GM19239 (cell line): Measurements from ENCODE around the gene PI16.
"Not testable (repeated sequence)": the region's sequence is repeated elsewhere in the genome, so short reads cannot be mapped to it uniquely, and the experiment has no call there.

ENCODE experiments used
- DNase-seq: peaks from one replicate; pipeline ENCODE4 v3.0.0; 2011; ENCODE audit warnings: low spot score; ENCODE audit not compliant: insufficient read length
- FAIRE-seq: peaks from 2 replicates; lab custom pipeline; 2011; peaks lifted over from hg19 to GRCh38; lab: Jason Lieb, UNC

Gene PI16

GRCh38 chr6:36927691-36928546, 26.6 kb upstream of the PI16 start:
- DNase-seq = no peak
- no peak for FAIRE-seq

GRCh38 chr6:36928547-36928918, 26.0 kb upstream of the PI16 start:
- no peak for DNase-seq
- no peak for FAIRE-seq

- DNase-seq (no peak), FAIRE-seq (no peak)
Observed at GRCh38 chr6:36929152-36929551, 25.4 kb upstream of the PI16 start.

GRCh38 chr6:36929607-36930006, 24.9 kb upstream of the PI16 start:
- no peak for DNase-seq
- FAIRE-seq = no peak

- no peak for FAIRE-seq
- no peak for DNase-seq
Observed at GRCh38 chr6:36930483-36930882, 24.1 kb upstream of the PI16 start.

GRCh38 chr6:36933102-36933501, 21.4 kb upstream of the PI16 start:
- no peak for FAIRE-seq
- DNase-seq = no peak

GRCh38 chr6:36933519-36933918, 21.0 kb upstream of the PI16 start:
- no peak for FAIRE-seq
- DNase-seq = no peak

- DNase-seq = no peak
- no peak for FAIRE-seq
Observed at GRCh38 chr6:36934901-36935300, 19.6 kb upstream of the PI16 start.

GRCh38 chr6:36936824-36937223, 17.7 kb upstream of the PI16 start:
- DNase-seq (no peak), FAIRE-seq (no peak)

- FAIRE-seq = no peak
- DNase-seq = no peak
Observed at GRCh38 chr6:36937896-36938295, 16.6 kb upstream of the PI16 start.

GRCh38 chr6:36938536-36938935, 16.0 kb upstream of the PI16 start:
- DNase-seq = no peak

GRCh38 chr6:36939005-36939404, 15.5 kb upstream of the PI16 start:
- FAIRE-seq = not testable (repeated sequence)

More at GRCh38 chr6:36938536-36938935, 16.0 kb upstream of the PI16 start:
- FAIRE-seq = no peak

GRCh38 chr6:36940027-36940426, 14.5 kb upstream of the PI16 start:
- FAIRE-seq = no peak

More at GRCh38 chr6:36939005-36939404, 15.5 kb upstream of the PI16 start:
- DNase-seq = not testable (repeated sequence)

GRCh38 chr6:36941561-36941960, 13.0 kb upstream of the PI16 start:
- not testable (repeated sequence) for DNase-seq, FAIRE-seq

More at GRCh38 chr6:36940027-36940426, 14.5 kb upstream of the PI16 start:
- no peak for DNase-seq

- DNase-seq, FAIRE-seq: not testable (repeated sequence)
Observed at GRCh38 chr6:36942329-36942728, 12.2 kb upstream of the PI16 start.

GRCh38 chr6:36944650-36945049, 9.9 kb upstream of the PI16 start:
- FAIRE-seq (no peak), DNase-seq (no peak)

- no peak for FAIRE-seq
- no peak for DNase-seq
Observed at GRCh38 chr6:36945301-36945700, 9.2 kb upstream of the PI16 start.

- no peak for FAIRE-seq
Observed at GRCh38 chr6:36946526-36946925, 8.0 kb upstream of the PI16 start.

GRCh38 chr6:36947570-36948351, 6.8 kb upstream of the PI16 start:
- DNase-seq = no peak
- no peak for FAIRE-seq

More at GRCh38 chr6:36946526-36946925, 8.0 kb upstream of the PI16 start:
- no peak for DNase-seq

- FAIRE-seq, DNase-seq: not testable (repeated sequence)
Observed at GRCh38 chr6:36949076-36949475, 5.5 kb upstream of the PI16 start.

GRCh38 chr6:36949636-36950035, 4.9 kb upstream of the PI16 start:
- no peak for DNase-seq
- no peak for FAIRE-seq
